ENCODE measurements around the gene PLAC1.

Gene PLAC1

GRCh38 chrX:134558133-134558532, 100.1 kb downstream of the PLAC1 start:
- H3K27ac ChIP-seq = no peak overlapping the region
- H3K9ac ChIP-seq (ENCODE audit: insufficient read length) = no peak overlapping the region
- H3K9me3 ChIP-seq (ENCODE audit: low read depth, low read length) = no peaks in the 10 kb centered on the region
- no peak overlapping the region for H3K4me3 ChIP-seq
- no peaks in the 10 kb centered on the region for H3K36me3 ChIP-seq (ENCODE audit: insufficient read depth, low read length)
- DNase-seq (ENCODE audit: low read depth, low spot score) = no peak
- no peak for TF ChIP-seq POLR2AphosphoS5 (IDR thresholded peaks at IDR 0.05; ENCODE audit: borderline replicate concordance, low read depth, low read length)

- no peak overlapping the region for H3K27ac ChIP-seq
- TF ChIP-seq FOXP2 (optimal IDR thresholded peaks at IDR 0.05; ENCODE audit: control extremely low read depth, extremely low read length, insufficient read depth) (no peak), POLR2AphosphoS5 (IDR thresholded peaks at IDR 0.05; ENCODE audit: borderline replicate concordance, low read depth, low read length) (no peak), EZH2 (IDR thresholded peaks at IDR 0.05) (no peak)
- DNase-seq (ENCODE audit: low read depth, low spot score) = no peak
- no peak overlapping the region for H3K4me3 ChIP-seq
- H3K9ac ChIP-seq (ENCODE audit: insufficient read length) = no peak overlapping the region
- no peaks in the 10 kb centered on the region for H3K9me3 ChIP-seq (ENCODE audit: low read depth, low read length)
- H3K36me3 ChIP-seq (ENCODE audit: insufficient read depth, low read length) = no peaks in the 10 kb centered on the region
Measured at GRCh38 chrX:134554291-134554690, 104.0 kb downstream of the PLAC1 start.

GRCh38 chrX:134552351-134552750, 105.9 kb downstream of the PLAC1 start:
- H3K27ac ChIP-seq = peak overlapping the region; percentile 93
- no peak overlapping the region; the same call in 1 of the 2 replicates for H3K4me3 ChIP-seq
- TF ChIP-seq FOXP2 (optimal IDR thresholded peaks at IDR 0.05; ENCODE audit: control extremely low read depth, extremely low read length, insufficient read depth) (no peak), EZH2 (IDR thresholded peaks at IDR 0.05) (no peak), POLR2AphosphoS5 (IDR thresholded peaks at IDR 0.05; ENCODE audit: borderline replicate concordance, low read depth, low read length) (no peak)
- H3K9me3 ChIP-seq (ENCODE audit: low read depth, low read length) = no peaks in the 10 kb centered on the region
- peak overlapping the region; percentile 16 for H3K9ac ChIP-seq (ENCODE audit: insufficient read length)
- no peak for DNase-seq (ENCODE audit: low read depth, low spot score)
- no peaks in the 10 kb centered on the region for H3K36me3 ChIP-seq (ENCODE audit: insufficient read depth, low read length)

- peak overlapping the region; percentile 46 for H3K9ac ChIP-seq (ENCODE audit: insufficient read length)
- TF ChIP-seq POLR2AphosphoS5 (IDR thresholded peaks at IDR 0.05; ENCODE audit: borderline replicate concordance, low read depth, low read length) = no peak
- TF ChIP-seq FOXP2 (optimal IDR thresholded peaks at IDR 0.05; ENCODE audit: control extremely low read depth, extremely low read length, insufficient read depth) = no peak
- TF ChIP-seq EZH2 (IDR thresholded peaks at IDR 0.05) = no peak
- H3K9me3 ChIP-seq (ENCODE audit: low read depth, low read length) = no peaks in the 10 kb centered on the region
- DNase-seq (ENCODE audit: low read depth, low spot score) = no peak
- no peaks in the 10 kb centered on the region; the same call in 1 of the 2 replicates for H3K36me3 ChIP-seq (ENCODE audit: insufficient read depth, low read length)
- peak overlapping the region; percentile 93 for H3K27ac ChIP-seq
- peak overlapping the region; percentile 83 for H3K4me3 ChIP-seq
Measured at GRCh38 chrX:134551376-134552048, 106.8 kb downstream of the PLAC1 start.

GRCh38 chrX:134548257-134549201, 109.7 kb downstream of the PLAC1 start:
- Histone ChIP-seq H3K4me3 (peak overlapping the region; percentile 83), H3K36me3 (ENCODE audit: insufficient read depth, low read length) (peaks cover 3% of the 10 kb centered on the region; the same call in 1 of the 2 replicates), H3K9ac (ENCODE audit: insufficient read length) (peak overlapping the region; percentile 62), H3K27ac (peak overlapping the region; percentile 93; the same call in 1 of the 2 replicates), H3K9me3 (ENCODE audit: low read depth, low read length) (no peaks in the 10 kb centered on the region)
- DNase-seq (ENCODE audit: low read depth, low spot score) = no peak
- TF ChIP-seq EZH2 (IDR thresholded peaks at IDR 0.05) (no peak), FOXP2 (optimal IDR thresholded peaks at IDR 0.05; ENCODE audit: control extremely low read depth, extremely low read length, insufficient read depth) (no peak), POLR2AphosphoS5 (IDR thresholded peaks at IDR 0.05; ENCODE audit: borderline replicate concordance, low read depth, low read length) (no peak)

- peaks cover 3% of the 10 kb centered on the region; the same call in 1 of the 2 replicates for H3K36me3 ChIP-seq (ENCODE audit: insufficient read depth, low read length)
- DNase-seq (ENCODE audit: low read depth, low spot score) = no peak
- no peak for TF ChIP-seq FOXP2 (optimal IDR thresholded peaks at IDR 0.05; ENCODE audit: control extremely low read depth, extremely low read length, insufficient read depth)
- no peak for TF ChIP-seq EZH2 (IDR thresholded peaks at IDR 0.05)
- no peak for TF ChIP-seq POLR2AphosphoS5 (IDR thresholded peaks at IDR 0.05; ENCODE audit: borderline replicate concordance, low read depth, low read length)
- no peaks in the 10 kb centered on the region for H3K9me3 ChIP-seq (ENCODE audit: low read depth, low read length)
- no peak overlapping the region for H3K9ac ChIP-seq (ENCODE audit: insufficient read length)
- peak overlapping the region; percentile 83 for H3K4me3 ChIP-seq
- no peak overlapping the region for H3K27ac ChIP-seq
Measured at GRCh38 chrX:134547047-134547679, 111.1 kb downstream of the PLAC1 start.

- no peak for TF ChIP-seq EZH2 (IDR thresholded peaks at IDR 0.05)
- TF ChIP-seq FOXP2 (optimal IDR thresholded peaks at IDR 0.05; ENCODE audit: control extremely low read depth, extremely low read length, insufficient read depth) = no peak
- no peak for TF ChIP-seq POLR2AphosphoS5 (IDR thresholded peaks at IDR 0.05; ENCODE audit: borderline replicate concordance, low read depth, low read length)
- Histone ChIP-seq H3K27ac (no peak overlapping the region), H3K9me3 (ENCODE audit: low read depth, low read length) (no peaks in the 10 kb centered on the region), H3K4me3 (no peak overlapping the region), H3K9ac (ENCODE audit: insufficient read length) (no peak overlapping the region), H3K36me3 (ENCODE audit: insufficient read depth, low read length) (peaks cover 3% of the 10 kb centered on the region; the same call in 1 of the 2 replicates)
- no peak for DNase-seq (ENCODE audit: low read depth, low spot score)
Measured at GRCh38 chrX:134546187-134546586, 112.1 kb downstream of the PLAC1 start.

- H3K36me3 ChIP-seq (ENCODE audit: insufficient read depth, low read length) = peaks cover 3% of the 10 kb centered on the region; the same call in 1 of the 2 replicates
- TF ChIP-seq POLR2AphosphoS5 (IDR thresholded peaks at IDR 0.05; ENCODE audit: borderline replicate concordance, low read depth, low read length) (no peak), EZH2 (IDR thresholded peaks at IDR 0.05) (no peak), FOXP2 (optimal IDR thresholded peaks at IDR 0.05; ENCODE audit: control extremely low read depth, extremely low read length, insufficient read depth) (no peak)
- H3K4me3 ChIP-seq = no peak overlapping the region
- DNase-seq (ENCODE audit: low read depth, low spot score) = no peak
- no peak overlapping the region for H3K9ac ChIP-seq (ENCODE audit: insufficient read length)
- H3K27ac ChIP-seq = no peak overlapping the region
- H3K9me3 ChIP-seq (ENCODE audit: low read depth, low read length) = no peaks in the 10 kb centered on the region
Measured at GRCh38 chrX:134545510-134545909, 112.8 kb downstream of the PLAC1 start.

Measured in SK-N-MC (cell line).